GM19043 (cell line): ENCODE results near the gene MRPS2.

Experiments used
- ATAC-seq: cut with Tn5 transposase; IDR thresholded peaks from one replicate; pipeline ENCODE4 v1.9.1; 2021; ENCODE audit warnings: low read depth; ENCODE audit not compliant: unreplicated experiment

Gene MRPS2

DNA sequence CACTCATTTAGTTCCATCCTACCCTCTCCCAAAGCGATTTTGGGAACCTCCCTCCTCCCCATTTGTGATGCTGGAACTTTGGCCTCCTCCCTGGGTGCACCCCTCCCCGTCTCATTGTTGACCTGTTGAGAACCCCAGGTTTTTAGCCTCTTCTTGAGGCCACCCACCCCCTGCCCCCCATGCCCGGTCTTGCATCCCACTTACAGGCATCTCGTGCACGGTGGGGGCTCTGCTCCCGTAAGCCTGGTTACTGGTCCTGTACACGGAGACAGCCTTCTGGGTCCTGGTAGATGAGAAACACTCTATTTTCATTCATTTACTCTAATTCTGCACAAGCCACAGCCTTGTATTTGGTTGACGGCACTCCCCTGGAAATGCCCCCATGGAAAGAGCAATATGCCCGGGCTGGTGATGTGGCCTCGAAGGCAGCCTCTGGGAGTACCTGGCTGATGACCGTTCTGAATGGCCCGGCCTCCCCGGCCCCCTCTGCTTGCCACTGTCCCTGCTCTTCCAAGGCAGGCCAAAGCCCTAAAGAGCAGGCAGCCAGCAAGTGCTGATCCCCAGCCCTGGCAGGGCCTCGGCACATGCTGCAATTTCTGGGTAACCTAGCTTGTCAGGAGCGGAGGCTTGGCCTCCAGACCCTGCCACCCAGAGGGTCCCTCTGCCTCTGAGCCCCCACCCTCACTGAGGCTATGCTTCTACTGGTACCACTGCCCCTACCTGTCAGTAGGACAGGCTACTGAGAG is 1.9 kb upstream of the MRPS2 start:
- no peak for ATAC-seq

DNA sequence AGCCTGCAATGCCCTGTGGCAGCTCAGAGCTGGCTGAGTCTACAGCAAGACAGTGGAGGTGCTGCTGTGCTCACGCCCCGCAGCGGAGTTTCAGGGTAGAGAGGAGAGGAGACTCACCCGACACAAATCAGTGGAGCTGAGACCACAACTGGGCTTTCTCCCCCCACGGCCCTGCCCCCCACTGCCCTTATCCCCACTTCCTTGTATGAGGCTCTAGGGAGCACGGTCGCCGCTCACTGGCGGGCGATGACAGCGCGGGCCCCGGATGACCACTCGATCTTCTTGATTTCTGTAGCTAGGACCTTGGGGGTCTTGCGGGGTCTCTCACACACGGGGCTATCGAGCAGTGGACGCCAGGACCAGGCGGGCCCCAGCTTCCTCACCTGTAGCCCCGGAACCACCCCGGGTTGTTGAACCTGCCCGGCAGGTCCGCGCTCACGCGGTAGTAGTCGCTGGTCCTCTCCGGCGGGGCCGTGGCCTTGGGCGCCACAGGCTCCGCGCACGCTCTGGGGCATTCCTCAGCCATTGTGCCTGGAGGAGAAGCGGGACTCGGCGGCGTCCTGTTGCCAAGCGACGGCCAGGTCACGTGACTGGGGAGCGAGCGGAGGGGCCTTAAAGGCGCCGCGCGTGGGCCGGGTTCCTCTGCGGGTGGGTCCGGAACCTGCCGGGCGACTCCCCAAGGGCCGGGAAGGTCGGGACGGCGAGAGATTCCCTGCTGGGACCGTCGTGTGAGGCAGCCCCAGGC is 984 bp upstream of the MRPS2 start:
- peak; percentile 47 for ATAC-seq

DNA sequence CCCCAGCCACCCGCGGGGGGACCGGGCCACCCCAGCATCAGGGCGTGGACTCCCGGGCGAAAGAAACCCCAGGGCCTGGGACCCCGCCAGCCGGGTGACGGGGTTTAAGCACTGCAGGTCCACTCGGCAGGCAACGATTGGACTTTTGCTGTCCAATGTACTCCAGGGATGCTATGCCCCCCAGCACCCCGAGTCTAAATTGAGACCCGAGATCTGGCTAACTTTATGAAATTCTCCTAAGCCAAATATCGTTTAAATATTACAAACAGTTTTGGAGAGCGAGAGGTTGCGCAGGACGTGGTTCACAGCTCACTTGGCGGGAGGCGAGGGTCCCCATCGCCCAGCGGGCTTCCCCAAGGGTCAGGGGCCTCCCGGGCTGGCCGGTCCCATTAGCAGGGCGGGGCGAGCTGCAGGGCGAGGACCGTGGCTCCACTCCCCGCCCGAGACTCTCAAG is 384 bp upstream of the MRPS2 start:
- no peak for ATAC-seq

DNA sequence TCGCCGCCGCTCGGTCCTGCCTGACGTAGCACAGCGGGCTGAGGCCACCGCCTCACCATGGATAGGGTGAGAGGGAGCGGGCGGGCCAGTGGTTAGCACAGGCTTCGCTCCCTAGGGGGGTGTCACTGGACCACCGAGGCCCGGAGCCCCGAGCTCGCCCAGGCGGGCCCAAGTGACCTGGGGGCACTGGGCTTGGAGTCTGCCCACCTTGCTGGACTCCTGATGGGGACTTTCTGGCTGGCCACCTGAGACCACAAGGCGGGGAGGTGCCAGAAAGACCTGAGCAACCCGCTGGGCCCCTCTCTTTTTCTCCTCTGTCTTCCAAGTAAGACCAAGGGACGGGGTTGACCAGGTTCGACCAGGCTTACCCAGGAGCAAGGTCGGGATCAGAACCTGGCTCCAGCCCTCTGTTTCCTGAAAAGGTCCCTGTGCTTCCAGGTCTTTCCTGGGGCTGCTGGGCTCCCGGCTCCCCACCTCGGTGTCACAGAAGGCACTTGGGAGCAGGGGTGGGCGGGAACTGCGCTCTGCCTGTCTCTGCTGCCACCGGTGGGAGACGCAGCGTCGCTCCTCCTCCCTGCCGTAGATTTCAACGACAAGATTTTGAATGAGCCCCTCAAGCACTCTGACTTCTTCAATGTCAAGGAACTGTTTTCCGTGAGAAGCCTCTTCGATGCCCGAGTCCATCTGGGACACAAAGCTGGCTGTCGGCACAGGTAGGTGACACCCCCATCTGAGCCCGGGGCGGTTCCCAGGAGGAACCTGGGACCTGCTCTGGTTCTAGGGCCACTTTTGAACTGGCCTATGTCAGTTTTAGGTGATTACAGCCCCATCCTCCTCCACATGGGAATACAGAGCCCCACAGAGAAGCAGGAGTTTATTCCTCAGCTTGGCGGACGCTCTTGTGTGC is 1.0 kb downstream of the MRPS2 start:
- no peak for ATAC-seq

DNA sequence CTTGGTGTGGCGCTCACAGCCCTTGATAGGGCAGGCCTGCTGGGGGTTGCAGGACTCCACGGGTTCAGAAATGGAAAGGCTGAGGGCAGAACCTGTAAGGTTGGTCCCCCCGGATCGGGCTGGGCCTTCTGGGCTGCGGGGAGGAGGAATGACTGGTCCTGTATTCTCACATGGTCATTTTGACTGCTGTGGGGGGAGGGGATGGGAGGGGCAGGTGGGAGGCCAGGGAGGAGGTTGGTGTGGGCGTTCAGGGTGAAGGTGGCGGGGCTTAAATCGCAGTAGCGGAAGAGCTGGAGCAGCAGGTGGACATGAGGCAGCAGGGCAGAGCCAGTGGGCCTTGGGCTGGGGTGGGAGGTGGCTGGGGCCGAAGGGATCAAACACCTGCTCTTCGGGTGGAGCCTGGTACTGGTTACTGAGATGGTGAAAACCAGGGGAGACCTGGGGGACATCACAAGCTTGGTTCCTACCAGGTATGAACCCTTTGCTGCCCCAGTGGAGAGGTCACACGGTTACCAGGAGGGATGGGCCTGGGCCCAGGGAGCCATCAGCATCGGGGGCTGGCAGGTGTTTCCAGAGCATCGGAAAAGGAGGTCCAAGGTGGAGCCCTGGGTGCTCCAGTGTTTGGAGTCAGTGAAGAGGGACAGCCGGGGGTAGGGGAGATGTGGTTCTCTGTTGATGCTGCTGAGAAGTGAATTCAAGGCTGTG is 1.8 kb downstream of the MRPS2 start:
- ATAC-seq: no peak

DNA sequence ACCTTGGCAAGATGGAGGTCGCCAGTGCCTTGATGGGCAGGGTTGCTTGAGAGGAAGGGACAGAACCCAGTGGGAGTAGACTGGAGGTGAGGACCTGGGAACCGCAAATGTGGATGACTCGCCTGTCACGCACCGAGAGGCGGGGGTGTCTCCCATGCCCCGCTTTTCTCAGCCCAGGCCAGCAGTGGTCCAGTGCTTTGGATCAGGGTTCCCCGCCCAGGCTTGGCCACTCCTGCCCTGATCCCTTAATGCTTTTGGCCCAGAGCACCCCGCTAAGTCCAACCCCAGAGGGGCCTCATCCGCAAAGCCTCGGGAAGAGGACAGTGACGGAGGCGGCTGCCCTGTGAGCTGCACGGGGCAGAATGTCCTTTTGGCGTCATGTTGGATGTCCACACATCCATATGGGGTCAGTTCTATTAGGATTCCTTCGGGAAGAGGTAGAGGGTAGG is 2.4 kb downstream of the MRPS2 start:
- ATAC-seq: no peak

DNA sequence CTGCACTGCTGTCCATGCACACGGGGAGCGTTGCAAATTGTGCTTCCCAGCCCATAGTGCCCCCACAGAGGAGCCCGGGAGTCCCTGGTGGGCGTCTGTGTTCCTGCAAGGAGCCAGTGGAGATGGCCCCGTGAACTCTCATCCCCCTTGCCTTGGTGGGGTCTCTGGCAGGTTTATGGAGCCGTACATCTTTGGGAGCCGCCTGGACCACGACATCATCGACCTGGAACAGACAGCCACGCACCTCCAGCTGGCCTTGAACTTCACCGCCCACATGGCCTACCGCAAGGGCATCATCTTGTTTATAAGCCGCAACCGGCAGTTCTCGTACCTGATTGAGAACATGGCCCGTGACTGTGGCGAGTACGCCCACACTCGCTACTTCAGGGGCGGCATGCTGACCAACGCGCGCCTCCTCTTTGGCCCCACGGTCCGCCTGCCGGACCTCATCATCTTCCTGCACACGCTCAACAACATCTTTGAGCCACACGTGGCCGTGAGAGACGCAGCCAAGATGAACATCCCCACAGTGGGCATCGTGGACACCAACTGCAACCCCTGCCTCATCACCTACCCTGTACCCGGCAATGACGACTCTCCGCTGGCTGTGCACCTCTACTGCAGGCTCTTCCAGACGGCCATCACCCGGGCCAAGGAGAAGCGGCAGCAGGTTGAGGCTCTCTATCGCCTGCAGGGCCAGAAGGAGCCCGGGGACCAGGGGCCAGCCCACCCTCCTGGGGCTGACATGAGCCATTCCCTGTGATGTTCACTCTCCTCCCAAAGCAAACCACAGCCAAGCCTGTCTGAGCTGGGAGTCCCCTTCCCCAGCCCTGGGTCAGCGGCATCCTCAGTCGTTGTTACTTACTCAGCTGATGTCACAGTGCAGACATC is 3.1 kb downstream of the MRPS2 start:
- ATAC-seq: no peak

DNA sequence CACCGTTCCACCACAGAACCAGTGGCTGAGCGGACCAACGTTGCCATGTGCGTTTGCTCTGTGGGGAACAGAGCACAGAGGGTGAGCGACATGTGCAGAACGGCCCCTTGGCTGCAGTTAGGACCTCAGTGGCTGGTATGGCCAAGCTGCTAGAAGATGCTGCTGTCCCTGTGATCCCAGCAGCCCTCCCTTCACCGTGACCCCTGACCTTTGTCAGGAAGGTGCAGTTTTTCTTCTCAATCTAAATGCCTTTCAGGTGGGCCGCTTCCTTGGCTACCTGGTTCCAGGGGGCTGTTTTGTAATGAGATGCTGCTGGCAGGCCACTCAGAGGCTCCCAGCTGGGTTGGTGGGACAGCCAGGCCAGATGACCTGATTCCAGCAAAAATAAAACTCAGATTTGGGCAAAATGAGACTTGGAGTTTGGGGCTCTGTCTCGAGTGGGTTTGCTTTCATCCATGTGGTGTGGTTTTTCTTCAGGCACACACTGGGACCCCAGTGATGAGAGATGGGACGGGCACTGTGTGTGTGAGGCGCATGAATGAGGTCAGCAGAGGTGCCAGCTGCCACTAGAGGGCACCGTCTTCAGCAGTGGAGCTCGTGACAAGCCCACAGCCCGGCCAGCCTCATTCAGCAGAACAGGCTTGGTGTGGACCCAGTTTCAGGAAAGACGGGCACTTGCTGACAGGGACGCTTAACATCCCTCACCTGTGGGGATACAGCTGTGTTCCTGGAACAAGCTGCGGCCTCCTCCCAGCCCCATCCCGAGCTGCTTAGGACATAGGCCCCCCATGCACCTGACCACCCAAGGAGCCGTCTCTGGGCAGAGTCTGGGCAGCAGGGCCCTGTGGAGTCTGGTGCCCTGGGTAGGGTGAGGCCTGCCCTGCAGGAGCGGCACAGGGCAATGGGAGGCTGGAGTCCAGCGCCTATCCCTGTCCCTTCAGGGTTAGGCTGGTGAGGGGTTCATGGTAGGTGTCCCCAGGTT is 4.1 kb downstream of the MRPS2 start:
- no peak for ATAC-seq

DNA sequence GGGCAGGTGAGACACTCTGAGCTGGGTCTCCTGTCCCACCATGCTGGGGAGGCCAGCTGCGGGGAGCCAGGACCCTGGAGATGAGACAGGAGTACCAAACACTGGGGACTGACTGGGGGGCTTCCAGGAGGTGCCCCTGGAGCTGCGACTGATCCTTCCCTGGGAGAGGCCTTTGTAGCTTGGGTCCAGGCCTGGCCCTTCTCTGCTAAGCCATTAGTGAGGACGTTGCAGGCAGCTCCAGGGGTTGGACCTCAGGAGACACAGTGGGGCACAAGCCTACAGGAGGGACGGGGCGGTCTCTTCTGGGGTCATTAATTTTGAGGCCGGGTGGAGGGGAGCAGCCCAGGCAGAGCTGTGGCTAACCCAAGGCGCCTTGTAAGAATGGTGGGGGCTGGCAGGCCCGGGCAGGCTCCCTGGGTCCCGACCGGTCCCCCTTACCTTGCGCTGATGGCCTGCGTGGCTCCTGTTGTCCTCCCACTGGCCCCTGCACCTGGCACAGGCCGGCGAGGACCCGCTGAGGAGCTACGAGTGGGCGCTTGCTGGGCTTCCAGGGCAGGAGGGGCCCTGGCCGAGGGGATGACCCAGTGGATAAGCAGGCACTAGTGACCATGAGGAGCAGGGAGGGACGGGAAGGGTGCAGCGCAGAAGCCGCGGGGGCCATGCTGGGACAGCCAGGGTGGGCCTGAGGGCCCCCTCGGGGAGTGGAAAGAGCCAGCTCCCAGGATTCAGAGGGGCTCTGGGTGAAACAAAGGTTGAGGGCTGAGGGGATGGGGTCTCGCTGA is 5.1 kb downstream of the MRPS2 start:
- no peak for ATAC-seq

DNA sequence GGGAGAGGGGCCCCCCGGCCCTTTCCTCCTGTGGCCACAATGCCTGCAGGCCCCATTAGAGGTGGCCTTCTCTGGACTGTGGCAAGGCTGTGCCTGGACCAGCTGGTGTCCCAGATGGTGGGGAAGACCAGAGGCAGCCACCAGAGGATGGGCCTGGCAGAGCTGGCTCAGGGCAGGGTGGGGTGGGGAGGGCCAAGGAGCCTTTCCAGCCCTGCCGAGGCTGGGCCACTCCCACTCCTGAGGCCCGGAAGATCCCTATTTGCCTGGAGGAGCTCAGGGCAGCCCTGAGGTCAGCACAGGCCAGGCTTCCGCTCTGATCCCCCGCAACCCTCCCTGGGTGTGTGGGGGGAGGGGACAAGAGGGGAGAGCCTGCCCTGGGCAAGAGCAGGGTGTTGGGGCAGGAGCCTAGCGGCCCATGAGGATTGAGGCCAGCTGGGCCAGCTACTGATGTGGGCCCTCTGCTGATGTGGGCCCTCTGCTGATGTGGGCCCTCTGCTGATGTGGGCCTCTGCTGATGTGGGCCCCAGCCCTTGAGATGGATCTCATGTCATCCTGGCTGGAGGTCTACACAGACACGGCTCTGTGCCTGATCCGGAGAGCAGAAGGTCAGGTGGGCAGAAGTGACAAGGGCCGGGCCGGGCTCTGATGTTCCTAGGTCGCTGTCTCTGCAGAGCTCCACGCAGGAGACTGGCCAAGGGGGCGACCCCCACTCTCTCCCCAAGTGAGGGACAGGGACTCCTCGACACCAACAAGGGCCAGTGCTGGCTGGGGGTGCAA is 6.0 kb downstream of the MRPS2 start:
- ATAC-seq: no peak

DNA sequence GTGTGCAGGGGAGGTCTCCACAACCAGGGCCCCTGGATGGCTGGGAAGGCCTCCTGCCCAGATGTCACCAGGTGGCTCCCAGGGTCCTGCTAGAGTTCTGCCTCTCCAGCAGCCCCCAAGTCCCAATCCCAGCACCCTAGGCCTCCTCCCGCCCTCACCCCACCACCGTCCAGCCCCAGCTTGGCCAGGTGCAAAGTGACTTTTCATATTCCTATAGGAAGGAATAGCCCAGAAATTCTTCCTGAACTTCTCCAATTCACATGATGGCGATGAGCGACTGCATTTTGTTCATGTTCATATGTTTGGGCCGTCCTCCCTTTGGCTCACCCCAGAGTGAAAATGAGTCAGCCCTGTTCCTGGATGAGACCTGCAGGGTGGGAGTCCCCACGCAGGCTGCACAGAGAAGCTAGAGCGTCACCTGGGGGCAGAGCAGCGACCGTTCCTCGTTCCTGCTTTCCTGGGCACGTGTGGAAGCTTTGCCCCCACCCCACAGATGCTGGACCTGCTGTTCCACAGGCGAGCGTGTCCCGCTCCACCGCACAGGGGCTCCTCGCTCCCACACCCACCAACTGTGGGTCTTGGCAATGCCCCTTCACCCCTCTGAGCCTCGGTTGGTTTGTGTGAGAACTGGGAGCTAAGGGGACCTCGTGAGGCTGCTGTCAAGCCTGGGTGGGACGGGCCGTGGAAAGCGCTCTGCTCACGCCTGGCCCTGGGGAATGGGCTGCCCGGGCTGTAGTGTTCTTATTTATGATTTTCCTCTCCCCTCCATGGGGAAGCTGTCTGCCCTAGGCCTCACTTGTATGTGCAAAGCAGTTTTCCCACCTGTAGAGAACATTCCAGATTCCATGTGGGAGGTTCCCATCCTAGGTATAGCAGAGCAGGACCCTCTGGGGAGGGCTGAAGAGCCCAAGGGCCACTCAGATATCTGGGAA is 6.9 kb downstream of the MRPS2 start:
- ATAC-seq: no peak

DNA sequence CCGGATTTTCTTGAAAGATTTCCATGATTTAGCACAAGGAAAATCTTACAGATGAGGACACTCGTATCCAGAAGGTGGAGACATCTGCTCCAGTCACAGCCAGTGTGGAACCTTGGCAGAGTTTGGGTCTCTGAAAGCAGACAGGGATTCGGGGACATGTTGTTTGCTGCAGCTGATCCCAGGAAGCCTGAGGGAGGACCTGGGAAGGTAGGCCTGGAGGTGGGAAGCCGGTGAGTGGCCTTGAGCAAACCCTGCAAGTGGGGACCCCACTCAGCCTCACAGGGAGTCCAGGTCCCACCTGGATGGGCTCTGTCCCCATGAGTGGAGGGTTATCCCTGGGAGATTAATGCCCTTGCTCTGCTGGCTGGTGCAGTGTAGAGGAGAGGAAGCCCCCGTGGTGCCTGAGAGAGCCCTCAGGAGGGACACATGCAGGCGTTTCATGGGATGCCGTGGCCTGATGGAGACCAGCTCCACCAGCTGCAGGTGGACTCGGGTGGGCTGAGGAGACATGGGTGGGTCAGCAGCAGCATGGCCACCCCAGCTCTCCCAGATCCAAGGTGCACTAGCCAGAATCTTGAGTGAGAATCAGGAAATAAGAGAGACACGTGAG is 7.8 kb downstream of the MRPS2 start:
- no peak for ATAC-seq

DNA sequence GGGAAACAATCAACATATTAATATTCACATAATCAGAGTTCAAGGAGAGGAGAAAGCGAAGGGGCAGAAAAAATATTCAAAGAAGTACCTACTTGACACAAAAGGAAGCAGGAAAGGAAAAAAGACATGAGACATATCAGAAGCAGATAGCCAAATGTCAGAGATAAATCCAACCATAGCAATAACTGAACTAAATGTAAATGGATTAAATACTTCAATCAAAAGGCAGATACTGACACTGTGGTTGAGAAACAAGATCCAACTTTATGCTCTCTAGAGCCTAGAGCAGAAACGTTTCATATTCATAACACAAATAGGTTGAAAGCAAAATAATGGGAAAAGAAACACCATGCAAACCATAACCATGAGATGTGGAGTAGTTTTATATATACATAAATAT is 9.0 kb downstream of the MRPS2 start:
- ATAC-seq: no peak

DNA sequence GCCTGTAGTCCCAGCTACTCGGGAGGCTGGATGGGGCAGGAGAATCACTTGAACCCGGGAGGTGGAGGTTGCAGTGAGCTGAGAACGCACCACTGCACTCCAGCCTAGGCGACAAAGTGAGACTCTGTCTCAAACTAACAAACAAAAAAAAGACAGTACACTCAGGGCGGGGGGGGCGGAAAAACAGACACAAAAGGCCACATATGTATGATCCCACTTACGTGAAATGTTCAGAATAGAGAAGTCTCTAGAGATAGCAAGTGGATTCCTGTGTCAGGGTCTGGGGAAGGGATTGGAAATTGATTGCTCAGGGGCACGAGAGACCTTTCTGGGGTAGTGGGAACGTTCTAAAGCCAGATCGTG is 11.7 kb downstream of the MRPS2 start:
- ATAC-seq: no peak

DNA sequence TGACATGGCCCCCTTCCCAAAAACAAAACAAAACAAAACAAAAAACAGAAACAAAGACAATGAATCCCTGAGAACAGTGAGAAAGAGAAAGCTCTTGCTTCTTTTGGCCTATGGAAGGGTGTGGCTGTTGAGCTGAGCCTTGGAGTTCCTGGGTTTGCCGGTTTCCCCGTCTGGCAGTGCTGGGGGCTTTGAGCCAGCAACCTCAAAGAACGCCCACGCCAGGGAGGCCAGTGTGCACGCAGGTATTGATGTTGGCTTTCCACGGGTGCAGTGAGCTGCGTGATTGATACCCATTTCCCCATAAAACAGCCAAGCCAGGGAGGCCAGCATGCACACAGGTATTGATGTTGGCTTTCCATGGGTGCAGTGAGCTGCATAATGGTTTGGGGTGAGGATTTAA is 12.4 kb downstream of the MRPS2 start:
- no peak for ATAC-seq
